ENCODE measurements around the gene FBXL19. TPM values are rescaled to one million over a fixed set of nuclear protein-coding genes. Genes with fewer than 3 reads are reported as not detected.

Gene FBXL19
- total and polyA plus RNA-seq, 9 of the 15 experiments (the other 6 are each of a cell fraction or from before 2014, with no cell fraction given), result 0.13 to 48.0 (median 13.5) TPM; not detected in 1

- TF ChIP-seq, protein P1, sequence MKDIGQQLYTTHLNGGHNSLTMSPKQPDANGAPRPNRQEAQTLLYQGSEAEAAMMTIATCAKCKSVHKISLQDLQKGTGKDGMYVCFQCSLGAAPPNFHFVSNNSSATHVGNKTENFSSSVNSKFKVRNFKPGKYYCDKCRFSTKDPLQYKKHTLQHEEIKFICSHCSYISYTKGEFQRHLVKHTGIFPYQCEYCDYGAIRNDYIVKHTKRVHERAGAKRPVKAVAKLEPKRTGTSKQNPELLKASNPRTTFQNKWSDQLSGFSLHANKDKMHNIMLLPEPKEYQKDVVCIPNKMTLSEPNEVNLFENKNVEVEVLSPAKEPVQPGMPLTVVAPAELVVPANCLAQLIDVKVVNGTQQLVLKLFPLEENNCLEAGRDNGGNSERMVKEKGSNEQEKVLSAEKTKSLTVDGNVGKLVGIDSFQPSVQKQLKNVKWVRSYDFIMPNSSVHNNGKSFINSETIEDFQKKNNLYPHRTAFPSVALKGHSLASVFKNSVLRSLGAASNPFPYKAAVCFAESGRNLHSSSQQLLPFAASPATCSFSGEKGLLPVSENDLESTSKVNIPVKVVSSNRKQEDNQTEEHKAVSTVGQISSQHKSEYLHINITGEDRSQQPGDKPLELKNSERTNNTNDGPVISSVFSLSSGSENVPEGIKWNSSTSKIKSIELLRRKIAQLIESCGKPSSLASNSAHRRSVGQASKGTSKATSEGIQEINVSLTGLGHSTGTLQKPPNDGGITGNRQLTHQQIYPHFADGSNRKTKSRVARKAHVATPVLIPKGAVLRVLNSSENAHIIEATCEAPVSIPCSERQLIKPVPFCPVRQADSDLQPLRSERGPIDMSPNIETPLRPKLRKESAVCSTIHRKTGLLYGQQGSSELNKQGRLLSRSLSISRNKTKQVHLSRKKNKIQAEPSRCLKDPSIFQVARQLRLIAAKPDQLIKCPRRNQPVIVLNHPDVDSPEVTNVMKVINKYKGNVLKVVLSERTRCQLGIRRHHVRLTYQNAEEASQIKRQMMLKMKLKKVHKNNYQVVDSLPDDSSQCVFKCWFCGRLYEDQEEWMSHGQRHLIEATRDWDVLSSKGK (CRISPR knock-in tag; IDR thresholded peaks at IDR 0.05), result no peak
- no peak for TF ChIP-seq RBM39 (optimal IDR thresholded peaks at IDR 0.05; ENCODE audit: low read depth, low read length)
- no peak for TF ChIP-seq ZNF133 (CRISPR knock-in tag; IDR thresholded peaks at IDR 0.05)
- no peak for TF ChIP-seq PURB (CRISPR knock-in tag; IDR thresholded peaks at IDR 0.05; ENCODE audit: low read depth)
- TF ChIP-seq, protein P2, sequence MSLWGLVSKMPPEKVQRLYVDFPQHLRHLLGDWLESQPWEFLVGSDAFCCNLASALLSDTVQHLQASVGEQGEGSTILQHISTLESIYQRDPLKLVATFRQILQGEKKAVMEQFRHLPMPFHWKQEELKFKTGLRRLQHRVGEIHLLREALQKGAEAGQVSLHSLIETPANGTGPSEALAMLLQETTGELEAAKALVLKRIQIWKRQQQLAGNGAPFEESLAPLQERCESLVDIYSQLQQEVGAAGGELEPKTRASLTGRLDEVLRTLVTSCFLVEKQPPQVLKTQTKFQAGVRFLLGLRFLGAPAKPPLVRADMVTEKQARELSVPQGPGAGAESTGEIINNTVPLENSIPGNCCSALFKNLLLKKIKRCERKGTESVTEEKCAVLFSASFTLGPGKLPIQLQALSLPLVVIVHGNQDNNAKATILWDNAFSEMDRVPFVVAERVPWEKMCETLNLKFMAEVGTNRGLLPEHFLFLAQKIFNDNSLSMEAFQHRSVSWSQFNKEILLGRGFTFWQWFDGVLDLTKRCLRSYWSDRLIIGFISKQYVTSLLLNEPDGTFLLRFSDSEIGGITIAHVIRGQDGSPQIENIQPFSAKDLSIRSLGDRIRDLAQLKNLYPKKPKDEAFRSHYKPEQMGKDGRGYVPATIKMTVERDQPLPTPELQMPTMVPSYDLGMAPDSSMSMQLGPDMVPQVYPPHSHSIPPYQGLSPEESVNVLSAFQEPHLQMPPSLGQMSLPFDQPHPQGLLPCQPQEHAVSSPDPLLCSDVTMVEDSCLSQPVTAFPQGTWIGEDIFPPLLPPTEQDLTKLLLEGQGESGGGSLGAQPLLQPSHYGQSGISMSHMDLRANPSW (CRISPR knock-in tag; IDR thresholded peaks at IDR 0.05), result no peak
- TF ChIP-seq ZBTB2 (IDR thresholded peaks at IDR 0.05), result no peak
- no peak; the same call in 1 of the 2 replicates for TF ChIP-seq ZNF431 (CRISPR knock-in tag; IDR thresholded peaks at IDR 0.05)
- no peak for TF ChIP-seq ZKSCAN8 (CRISPR knock-in tag; IDR thresholded peaks at IDR 0.05)
- TF ChIP-seq WHSC1 (IDR thresholded peaks at IDR 0.05; ENCODE audit: low read length), result no peak
- no peak for TF ChIP-seq XRCC3 (IDR thresholded peaks at IDR 0.05)
- TF ChIP-seq ZEB2 (IDR thresholded peaks at IDR 0.05), result peak; percentile 100
- no peak for TF ChIP-seq CEBPG (CRISPR knock-in tag; IDR thresholded peaks at IDR 0.05)
- peak in 1 of 2 experiments; percentile 60; a peak in 1 of 4 replicates for TF ChIP-seq CEBPG (tag; conservative IDR thresholded peaks at IDR 0.05 in 1 of 2, IDR thresholded peaks at IDR 0.05 in 1 of 2)
- TF ChIP-seq, protein P3, sequence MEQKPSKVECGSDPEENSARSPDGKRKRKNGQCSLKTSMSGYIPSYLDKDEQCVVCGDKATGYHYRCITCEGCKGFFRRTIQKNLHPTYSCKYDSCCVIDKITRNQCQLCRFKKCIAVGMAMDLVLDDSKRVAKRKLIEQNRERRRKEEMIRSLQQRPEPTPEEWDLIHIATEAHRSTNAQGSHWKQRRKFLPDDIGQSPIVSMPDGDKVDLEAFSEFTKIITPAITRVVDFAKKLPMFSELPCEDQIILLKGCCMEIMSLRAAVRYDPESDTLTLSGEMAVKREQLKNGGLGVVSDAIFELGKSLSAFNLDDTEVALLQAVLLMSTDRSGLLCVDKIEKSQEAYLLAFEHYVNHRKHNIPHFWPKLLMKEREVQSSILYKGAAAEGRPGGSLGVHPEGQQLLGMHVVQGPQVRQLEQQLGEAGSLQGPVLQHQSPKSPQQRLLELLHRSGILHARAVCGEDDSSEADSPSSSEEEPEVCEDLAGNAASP (IDR thresholded peaks at IDR 0.05), result no peak
- no peak for TF ChIP-seq ZNF778 (CRISPR knock-in tag; IDR thresholded peaks at IDR 0.05)
- TF ChIP-seq ZBTB33 (CRISPR knock-in tag; IDR thresholded peaks at IDR 0.05), result peak; percentile 70; the same call in 1 of the 2 replicates
Measured at GRCh38 chr16:30957456-30958174, 34.2 kb downstream of the FBXL19 start, which contains the start of gene SETD1A (continued).

Measured in K562 (cell line).